HG03439 (cell line): ENCODE measurements around the gene SFPQ.
A peak's percentile ranks its signal among the peaks of the same experiment; 100 is the strongest.
"Not testable (repeated sequence)": the region's sequence is repeated elsewhere in the genome, so short reads cannot be mapped to it uniquely, and the experiment has no call there.

Experiments used
- ATAC-seq: cut with Tn5 transposase; IDR thresholded peaks from one replicate; pipeline ENCODE4 v1.9.1; 2021; ENCODE audit warnings: mild to moderate bottlenecking, moderate library complexity; ENCODE audit not compliant: unreplicated experiment

Gene SFPQ

DNA sequence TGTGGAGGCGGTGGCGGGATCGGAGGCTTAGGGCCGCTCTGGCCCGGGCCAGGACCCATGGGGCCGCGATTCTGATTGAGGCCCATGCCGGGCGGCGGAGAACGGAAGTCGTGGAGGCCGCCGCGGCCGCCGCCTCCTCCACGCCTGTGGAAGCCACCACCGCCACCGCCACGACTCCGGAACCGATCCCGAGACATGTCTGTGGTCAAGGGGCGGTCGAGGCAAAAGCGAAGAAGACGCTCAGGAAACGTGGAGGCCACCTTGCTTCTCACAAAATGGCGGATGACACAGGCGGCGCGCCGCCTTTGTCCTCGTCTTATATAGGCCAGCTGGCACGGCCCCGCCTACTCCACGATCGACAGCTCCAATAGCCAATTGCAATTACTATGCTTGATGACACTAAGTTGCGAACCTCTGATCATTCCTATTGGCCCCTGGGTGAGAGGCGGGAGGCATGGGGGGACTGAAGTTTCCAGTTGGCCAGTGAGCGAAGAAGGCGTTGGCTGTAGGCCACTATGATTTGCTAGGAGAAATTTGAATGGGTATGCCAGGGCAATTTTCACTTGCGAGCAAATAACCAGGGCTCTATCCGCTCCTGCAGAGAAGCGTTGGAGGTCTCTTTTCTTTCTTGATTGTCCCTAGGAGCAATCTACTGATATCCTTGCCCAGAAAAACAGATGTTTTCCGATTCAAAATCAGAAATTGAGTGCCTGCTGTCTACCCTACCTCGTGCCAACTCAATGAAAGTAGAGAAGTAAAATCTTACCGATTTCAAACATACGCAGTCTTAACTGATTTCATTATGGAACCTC is at the start of gene SFPQ:
Gene SFPQ (minus strand): TSS at position 293 of the 812 bp plus-strand sequence. CDS start 96 bp downstream, at position 197.
- ATAC-seq: peak; percentile 91

GRCh38 chr1:35236772-35237171 is 43.8 kb upstream of the SFPQ start:
- ATAC-seq: not testable (repeated sequence)

GRCh38 chr1:35231287-35231686 is 38.3 kb upstream of the SFPQ start:
- no peak for ATAC-seq

DNA sequence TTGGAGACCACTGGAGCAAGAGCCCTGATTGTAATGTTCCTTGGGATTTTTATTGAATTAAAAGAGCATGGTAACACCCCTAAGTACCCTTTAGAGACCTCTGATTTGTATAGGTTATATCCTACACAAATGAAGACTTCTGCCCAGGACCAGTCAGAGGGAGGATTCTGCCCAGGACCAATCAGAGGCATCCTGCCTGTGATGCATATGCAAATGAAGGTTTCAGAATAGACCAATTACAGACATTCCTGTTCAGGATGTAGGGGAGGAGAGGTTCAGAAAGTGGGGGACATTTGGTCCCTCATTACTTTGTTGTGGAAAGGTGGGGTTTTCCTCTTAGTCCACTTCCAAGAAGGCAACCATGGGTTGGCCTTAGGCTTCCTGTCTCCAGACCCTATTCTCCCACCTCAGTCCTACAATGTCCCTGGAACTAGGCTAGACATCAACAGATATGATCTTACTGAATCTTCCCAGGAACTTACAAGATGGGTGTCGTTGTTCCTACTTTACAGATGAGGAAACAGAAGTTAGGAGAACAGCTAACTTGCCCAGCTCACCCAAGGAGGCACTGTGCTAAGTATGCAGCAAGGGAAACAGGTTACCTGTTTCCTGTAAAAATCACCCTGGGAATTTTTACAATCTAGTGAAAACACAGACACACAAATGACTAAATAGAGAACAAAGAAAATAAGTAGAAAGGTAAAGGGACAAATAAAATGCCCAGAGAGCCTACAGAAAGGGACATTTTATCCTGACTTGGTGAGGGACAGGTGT is 36.8 kb upstream of the SFPQ start:
- no peak for ATAC-seq

GRCh38 chr1:35226546-35226945 is 33.6 kb upstream of the SFPQ start:
- no peak for ATAC-seq

DNA sequence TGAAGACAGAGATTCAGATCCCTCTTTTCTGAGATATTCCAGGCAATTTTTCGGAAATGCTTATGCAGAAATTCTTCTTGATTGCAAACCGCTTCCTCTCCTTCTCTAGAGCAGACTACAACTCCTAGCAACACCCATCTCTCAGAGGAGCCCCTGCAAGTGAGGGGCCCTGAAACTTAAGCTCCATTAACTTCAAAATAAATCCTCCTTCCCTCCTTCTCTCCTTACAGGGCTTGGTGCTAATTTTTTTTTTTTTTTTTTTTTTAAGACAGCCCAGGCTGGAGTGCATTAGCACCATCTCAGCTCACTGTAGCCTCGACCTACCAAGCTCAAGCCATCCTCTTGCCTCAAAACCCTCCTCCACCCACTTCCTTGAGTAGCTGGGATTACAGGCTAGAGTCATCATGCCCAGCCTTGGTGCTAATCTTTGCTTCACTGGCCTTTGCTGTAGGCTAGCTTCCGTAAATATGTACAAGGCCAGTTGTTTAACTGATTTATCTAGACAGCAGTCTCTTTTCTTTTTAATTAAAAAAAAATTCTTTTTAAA is 30.2 kb upstream of the SFPQ start:
- ATAC-seq: no peak

GRCh38 chr1:35222322-35223083 is 29.6 kb upstream of the SFPQ start:
- ATAC-seq: no peak

GRCh38 chr1:35220976-35221375 is 28.0 kb upstream of the SFPQ start:
- no peak for ATAC-seq

DNA sequence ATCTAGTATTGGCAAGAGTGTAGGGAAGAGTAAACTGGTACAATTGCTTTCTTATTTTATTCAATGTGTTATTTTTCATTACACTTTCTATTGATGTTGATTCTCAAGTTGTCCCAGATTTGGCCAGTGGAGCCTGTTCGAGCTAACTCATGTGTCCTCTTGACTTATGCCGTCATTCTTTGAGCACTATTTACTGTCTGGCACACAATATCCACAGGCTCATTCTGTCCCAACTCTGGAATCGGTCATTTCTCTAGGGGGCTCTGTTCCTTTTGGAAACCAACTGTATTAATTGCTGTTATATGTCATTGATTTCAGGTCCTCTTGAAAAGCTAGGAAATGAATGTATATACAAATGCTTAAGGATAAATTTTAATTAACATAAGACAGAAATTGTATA is 22.4 kb upstream of the SFPQ start:
- no peak for ATAC-seq

DNA sequence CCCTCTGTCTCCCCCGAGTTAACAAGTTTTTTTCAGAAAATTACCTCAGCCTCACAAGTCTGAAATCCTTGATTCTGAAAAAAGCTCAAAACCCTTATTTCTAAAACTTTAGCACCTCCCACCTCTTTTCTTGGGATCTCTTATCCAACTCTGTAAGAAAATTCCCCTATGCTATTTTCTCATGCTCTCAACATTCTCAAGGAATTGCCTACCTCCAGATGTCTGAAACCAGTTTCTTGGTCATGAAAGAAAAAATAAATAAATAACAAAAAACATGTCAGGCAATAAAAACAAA is 18.1 kb upstream of the SFPQ start:
- ATAC-seq: no peak

GRCh38 chr1:35210321-35211119 is 17.6 kb upstream of the SFPQ start:
- ATAC-seq: no peak

DNA sequence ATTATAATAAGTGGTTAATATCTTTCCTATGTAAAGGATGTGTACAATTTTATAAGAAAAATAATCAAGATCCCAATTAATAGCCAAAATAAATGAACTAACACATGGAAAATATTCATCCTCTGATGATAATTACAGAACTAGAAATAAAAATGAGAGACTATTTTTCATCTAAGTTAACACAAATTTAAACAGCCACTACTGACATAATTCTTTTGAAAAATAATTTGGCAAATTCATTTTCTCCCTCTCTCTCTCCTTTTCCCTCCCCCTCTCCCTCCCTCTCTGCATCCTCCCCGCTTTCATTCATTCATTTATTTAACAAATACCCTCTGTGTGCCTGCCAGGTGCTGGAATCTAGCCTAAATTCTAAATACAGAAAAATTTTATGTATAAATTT is 10.3 kb upstream of the SFPQ start:
- ATAC-seq: no peak

- ATAC-seq: no peak
Measured at GRCh38 chr1:35202048-35202719, 9.2 kb upstream of the SFPQ start.

DNA sequence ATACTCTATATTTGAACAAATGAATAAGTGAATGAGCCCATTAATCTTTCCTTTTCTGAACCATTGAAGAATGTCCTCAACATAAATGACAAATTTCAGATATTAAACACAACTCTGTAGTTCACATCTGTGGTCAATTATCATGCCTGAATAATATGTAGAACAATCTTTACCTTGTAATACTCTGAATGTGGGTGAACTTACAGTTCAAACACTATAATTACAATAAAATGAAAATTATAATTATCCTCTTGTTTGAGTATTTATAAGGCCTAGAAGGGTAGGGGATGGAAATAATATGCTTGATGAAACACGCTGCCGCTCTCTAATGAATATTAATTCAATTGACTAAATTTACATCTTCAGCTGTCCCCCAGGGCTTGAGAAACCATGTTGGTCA is 8.7 kb upstream of the SFPQ start:
- no peak for ATAC-seq

DNA sequence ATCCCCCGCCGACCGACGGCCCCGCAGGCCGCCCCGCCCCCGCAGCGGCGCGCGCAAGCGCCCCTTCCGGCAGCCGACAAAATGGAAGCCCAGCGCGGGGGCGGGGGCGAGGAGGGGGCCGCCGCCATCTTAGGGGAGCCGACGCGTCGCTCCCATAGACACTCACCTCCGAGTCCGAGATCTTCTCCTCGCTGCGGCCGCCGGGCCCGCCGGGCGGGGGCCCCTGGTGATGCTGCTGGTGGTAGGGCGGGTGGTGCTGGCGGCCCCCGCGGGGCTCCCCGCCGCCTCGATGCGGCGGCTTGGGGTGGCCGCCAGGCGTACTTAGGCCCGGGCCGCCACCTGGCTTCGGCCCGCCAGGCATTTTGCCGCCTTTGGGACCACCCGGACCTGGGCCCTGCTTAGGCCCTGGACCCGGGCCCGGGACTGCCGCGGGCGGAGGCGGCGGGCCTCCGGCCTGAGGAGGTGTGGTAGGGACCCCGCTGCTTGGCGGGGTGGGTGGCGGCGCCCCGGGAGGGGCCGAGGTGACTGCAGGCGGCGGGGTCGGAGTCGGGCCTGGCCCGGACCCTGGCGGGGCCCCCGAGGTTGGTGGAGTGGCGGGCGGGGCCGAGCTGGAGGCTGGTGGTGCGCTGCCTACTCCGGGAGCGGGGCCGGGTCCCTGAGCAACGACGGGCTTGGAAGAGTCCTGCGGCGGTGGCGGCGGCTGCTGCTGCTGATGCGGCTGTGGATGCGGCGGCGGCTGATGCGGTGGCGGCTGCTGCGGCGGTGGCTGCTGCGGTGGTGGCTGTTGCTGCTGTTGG is 691 bp downstream of the SFPQ start:
- peak; percentile 33 for ATAC-seq

GRCh38 chr1:35191429-35192055 is 1.4 kb downstream of the SFPQ start:
- ATAC-seq: no peak

DNA sequence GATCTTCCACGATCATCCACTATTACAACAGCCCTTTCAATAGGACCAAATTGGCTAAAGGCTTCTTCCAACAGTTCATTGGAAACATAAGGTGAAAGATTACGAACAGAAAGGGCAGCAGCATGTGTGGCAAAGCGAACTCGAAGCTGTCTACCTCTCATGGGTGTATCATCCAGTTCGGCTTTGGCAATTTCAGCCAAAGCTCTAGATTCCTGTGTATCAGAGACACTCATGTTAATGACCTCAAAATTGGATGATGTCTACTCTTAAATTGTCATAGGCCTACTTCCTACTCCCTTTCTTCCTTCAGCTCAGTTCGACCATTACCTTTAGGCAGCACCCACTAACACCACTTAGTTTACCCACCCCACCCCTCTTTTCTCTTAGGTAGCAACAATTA is 2.2 kb downstream of the SFPQ start:
- no peak for ATAC-seq

DNA sequence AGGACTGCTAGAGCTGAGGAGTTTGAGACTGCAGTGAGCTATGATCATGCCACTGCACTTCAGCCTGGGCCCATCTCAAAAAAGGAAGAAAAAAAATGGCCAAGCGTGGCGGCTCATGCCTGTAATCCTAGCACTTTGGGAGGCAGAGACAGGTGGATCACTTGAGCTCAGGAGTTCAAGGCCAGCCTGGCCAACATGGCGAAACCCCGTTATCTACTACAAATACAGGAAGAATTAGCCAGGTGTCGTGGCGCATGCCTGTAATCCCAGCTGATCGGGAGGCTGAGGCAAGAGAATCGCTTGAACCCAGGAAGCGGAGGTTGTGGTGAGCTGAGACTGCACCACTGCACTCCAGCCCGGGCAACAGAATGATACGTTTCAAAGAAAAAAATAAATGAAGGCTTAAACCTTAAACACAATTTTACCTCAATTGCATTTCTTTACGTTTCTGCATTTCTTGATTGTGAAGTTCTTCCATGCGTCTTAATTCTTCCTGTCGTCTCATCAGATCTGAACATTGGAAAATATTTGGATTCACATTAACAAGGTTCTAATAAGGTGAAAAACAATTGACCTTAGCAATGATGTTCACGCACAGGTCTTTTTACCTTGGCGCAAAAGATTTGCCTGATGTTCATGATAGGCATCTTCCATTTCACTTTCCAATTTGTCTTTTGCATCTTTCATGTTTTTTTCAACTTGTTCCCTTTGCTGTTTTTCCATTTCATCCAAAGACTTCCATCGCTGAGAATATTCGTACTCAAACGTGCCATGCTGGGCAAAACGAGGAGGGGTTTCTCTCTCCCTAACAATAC is 4.2 kb downstream of the SFPQ start:
- ATAC-seq: no peak
